GM12873 (cell line): Measurements from ENCODE around the gene TMEM266.

Source experiments
- TF ChIP-seq, protein P1 (sequence below): IDR thresholded peaks from 2 replicates; pipeline ENCODE4 v1.5.1; 2012; ENCODE audit warnings: low read depth, mild to moderate bottlenecking, moderate library complexity, low read length, control low read depth; ENCODE audit not compliant: insufficient read depth; ENCODE audit errors: missing control alignments

Gene TMEM266

DNA sequence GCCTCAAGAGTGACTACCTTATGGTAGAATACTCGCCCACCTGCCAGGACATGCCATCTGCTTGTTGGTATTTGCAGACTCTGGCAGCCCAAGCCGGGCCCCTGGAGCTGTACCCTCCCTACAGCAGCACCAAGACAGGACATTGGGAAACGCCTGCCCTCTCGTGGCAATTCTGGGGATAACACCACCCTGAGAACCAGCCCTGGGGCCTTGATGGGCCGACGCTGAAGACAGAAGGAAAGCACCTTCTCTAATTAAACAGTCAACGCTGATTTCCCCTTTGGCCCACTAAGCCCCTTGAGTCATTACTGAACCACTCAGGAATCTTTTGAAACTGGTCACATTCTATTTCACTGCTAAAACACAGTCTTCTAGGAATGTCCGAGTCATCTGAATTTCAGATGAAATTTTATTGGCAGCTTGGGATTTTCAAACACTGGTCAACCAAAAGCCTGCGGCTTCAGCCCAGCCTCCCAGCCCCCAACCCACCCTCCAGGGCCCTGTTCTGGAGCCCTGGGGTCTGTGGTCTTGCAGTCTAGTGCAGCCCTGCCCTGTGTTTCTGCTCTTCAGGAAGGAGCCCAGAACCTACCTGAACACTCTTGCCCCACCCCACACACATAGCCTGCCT lies 91.3 kb downstream of the TMEM266 start:
- TF ChIP-seq, protein P1, sequence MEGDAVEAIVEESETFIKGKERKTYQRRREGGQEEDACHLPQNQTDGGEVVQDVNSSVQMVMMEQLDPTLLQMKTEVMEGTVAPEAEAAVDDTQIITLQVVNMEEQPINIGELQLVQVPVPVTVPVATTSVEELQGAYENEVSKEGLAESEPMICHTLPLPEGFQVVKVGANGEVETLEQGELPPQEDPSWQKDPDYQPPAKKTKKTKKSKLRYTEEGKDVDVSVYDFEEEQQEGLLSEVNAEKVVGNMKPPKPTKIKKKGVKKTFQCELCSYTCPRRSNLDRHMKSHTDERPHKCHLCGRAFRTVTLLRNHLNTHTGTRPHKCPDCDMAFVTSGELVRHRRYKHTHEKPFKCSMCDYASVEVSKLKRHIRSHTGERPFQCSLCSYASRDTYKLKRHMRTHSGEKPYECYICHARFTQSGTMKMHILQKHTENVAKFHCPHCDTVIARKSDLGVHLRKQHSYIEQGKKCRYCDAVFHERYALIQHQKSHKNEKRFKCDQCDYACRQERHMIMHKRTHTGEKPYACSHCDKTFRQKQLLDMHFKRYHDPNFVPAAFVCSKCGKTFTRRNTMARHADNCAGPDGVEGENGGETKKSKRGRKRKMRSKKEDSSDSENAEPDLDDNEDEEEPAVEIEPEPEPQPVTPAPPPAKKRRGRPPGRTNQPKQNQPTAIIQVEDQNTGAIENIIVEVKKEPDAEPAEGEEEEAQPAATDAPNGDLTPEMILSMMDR = peak; percentile 93

DNA sequence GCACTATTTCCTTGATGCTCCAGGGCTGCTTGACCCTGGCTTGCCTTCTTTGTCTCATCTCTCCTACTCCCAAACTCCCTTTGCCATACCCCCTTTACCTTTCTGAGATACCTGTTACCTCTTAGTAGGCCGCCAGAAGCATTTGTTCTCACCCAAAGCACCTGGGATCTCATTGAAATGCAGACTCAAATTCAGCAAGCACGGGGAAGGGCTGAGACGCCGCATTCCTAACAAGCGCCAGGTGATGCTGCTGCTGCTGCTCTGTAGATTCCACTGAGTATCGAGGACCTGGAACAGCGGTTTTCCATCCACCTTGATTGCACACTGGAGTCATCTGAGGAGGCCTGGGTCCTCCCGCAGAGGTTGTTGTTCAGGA lies 91.8 kb downstream of the TMEM266 start:
- TF ChIP-seq, protein P1 = no peak

DNA sequence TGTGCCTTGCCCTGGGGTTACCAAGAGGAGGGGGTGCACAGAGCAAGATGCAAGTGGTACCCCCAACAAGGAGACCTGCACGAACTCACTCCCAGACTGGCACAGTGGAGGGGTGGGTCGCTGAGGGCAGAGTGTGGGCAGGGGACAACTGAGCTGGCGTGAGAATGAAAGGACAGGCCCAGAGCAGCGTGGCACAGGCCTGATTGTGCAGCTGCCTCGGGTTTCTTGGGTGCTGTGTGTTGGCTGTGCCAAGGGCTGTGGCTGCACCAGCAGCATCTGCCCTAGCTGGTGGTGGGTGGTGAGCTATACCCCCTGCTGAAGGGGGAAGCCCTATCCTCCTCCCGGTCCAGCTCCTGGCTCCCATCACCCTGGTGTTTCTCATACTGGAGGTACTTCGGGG lies 92.4 kb downstream of the TMEM266 start:
- TF ChIP-seq, protein P1 = no peak

DNA sequence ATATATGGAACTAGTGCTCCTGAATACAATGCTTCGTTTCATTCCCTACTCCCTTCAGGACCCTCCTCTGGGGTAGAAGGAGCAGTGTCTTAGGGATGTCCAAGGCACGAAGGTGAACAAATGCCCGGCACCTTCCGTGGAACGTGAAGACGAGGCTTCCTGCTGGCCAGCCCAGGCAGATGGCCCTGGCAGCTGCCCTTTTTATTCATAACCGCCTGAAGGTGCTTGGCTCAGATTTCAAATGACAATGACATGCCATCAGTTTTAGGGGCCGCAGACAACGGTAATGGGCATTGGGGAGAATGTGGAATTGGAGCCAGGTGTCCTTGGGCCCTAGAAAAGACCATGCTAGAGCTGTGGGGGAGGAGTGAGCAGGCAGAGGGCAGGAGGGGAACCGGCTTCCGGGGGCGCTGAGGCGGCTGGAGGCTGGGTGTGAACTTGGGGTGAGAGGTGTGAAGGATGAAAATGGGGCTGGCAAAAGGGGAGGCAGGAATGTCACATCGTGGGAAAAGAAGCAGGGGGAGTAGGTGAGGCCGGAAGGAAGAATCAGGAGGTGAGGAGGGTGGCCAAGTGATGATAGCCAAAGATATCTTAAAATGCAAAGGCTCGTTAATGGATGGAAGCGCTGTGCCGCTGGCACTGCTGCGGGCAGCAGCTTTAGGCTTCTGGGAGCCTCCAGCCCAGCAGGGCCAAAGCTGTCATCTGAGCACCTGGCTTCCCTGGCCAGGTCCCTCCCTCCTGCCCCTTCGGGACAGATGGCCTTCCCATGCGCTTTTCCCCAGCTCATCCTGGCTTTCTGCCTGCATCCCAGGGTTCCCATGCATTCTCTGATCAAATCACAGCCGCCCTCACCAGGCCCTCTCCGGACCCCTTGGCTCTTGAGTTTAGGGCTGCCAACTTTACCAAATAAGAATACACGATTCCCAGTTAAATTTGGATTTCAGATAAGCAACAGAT lies 93.7 kb downstream of the TMEM266 start:
- TF ChIP-seq, protein P1 = no peak

DNA sequence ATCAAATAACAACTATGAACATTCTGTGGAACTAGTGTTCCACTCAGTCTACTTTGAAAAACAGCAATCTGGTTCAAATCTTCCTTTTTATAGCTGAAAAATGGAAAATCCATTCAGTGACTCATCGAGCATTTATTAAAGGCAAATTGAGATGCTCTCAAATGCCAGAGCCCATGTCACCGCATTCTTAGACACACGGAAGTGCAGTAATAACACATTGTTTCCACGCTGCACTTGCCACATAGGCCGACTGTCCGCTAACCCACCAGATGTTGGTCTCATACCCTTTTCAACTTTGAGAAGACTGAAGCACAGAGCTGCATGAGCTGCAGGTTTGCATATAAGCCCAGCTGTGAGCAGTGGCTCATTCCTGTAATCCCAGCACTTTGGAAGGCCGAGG lies 95.9 kb downstream of the TMEM266 start:
- TF ChIP-seq, protein P1 = no peak

DNA sequence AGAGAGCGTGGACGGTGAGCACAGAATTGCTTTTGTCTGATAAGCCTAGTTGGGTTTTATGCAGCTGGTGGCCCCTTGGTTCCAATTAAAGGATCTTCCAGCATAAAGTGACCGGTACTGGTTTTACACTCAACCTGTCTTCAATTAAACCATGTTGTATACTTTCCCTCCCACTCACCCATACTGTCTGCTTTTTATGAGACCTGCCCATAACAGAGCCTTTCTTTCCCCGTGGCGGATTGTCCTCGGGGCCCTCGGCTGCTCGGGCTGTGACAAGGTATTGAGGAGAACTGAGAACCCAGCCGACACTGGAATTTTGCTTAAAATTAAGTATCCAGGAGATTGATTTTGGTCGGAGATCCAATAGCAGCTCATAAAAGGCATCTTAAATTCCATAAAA lies 98.4 kb downstream of the TMEM266 start:
- TF ChIP-seq, protein P1 = no peak

DNA sequence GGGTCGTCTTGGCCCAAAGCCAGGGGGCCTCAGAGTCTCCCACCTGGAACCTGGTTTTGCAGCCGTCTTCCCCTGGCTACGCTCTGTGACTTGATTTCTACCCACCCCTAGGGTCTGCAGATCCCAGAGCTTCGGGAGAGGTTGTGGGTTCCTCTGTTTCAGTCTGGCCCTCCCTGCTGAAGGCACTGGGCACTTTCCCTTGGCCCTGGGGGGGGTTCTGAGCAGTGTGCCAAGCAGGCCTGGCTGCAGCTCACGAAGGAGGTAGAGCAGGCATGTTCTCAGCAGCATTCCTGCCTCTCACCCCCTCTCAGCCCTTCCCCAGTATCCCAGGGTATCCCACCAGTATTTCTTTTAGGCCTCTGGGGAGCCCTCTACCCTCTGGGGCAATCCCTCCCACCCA lies 99.0 kb downstream of the TMEM266 start:
- TF ChIP-seq, protein P1 = no peak
